HG02571 (cell line): Measurements from ENCODE around the gene SPTAN1.
A peak's percentile ranks its signal among the peaks of the same experiment; 100 is the strongest.
"Not testable (repeated sequence)": the region's sequence is repeated elsewhere in the genome, so short reads cannot be mapped to it uniquely, and the experiment has no call there.

ENCODE experiments used
- ATAC-seq: cut with Tn5 transposase; IDR thresholded peaks from one replicate; pipeline ENCODE4 v1.9.1; 2021; ENCODE audit warnings: mild to moderate bottlenecking, moderate library complexity; ENCODE audit not compliant: unreplicated experiment

SPTAN1 gene

GRCh38 chr9:128552153-128552743 lies at the start of gene SPTAN1:
SPTAN1 (plus strand) TSS chr9:128552587; CDS start chr9:128566741, 14,154 bp downstream.
- peak; percentile 72 for ATAC-seq

GRCh38 chr9:128503415-128503825 lies 49.0 kb upstream of the SPTAN1 start:
- ATAC-seq, result not testable (repeated sequence)

GRCh38 chr9:128503870-128504269 lies 48.5 kb upstream of the SPTAN1 start:
- ATAC-seq, result no peak

- peak; percentile 83 for ATAC-seq
These were observed 47.6 kb upstream of the SPTAN1 start, which contains the start of gene GLE1 for GRCh38 chr9:128504485-128505413. GLE1 (plus strand) TSS chr9:128504719; CDS start chr9:128504806, 87 bp downstream.

GRCh38 chr9:128505414-128505765 lies 47.0 kb upstream of the SPTAN1 start:
- ATAC-seq, result no peak

GRCh38 chr9:128505906-128506305 lies 46.5 kb upstream of the SPTAN1 start:
- not testable (repeated sequence) for ATAC-seq

GRCh38 chr9:128512820-128513219 lies 39.6 kb upstream of the SPTAN1 start:
- ATAC-seq, result no peak

- ATAC-seq, result no peak
These were observed 30.4 kb upstream of the SPTAN1 start for GRCh38 chr9:128521956-128522355.

GRCh38 chr9:128523199-128523925 lies 29.0 kb upstream of the SPTAN1 start:
- no peak for ATAC-seq

- ATAC-seq, result no peak
These were observed 25.7 kb upstream of the SPTAN1 start for GRCh38 chr9:128526720-128527119.

GRCh38 chr9:128528445-128529160 lies 23.8 kb upstream of the SPTAN1 start:
- no peak for ATAC-seq

GRCh38 chr9:128529191-128529590 lies 23.2 kb upstream of the SPTAN1 start:
- ATAC-seq, result no peak

- no peak for ATAC-seq
These were observed 19.8 kb upstream of the SPTAN1 start for GRCh38 chr9:128532581-128532980.

- ATAC-seq, result no peak
These were observed 11.6 kb upstream of the SPTAN1 start for GRCh38 chr9:128540634-128541360.

- no peak for ATAC-seq
These were observed 5.9 kb upstream of the SPTAN1 start for GRCh38 chr9:128546504-128546903.

- no peak for ATAC-seq
These were observed 3.5 kb upstream of the SPTAN1 start for GRCh38 chr9:128548876-128549275.

- no peak for ATAC-seq
These were observed 2.2 kb upstream of the SPTAN1 start for GRCh38 chr9:128550226-128550625.

GRCh38 chr9:128550770-128551656 lies 1.4 kb upstream of the SPTAN1 start:
- no peak for ATAC-seq

GRCh38 chr9:128551657-128552152 lies 682 bp upstream of the SPTAN1 start:
- no peak for ATAC-seq
